Fibroblast of lung (primary cell): ENCODE results near the gene PLD5. TPM values are rescaled to one million over a fixed set of nuclear protein-coding genes. Genes with fewer than 3 reads are reported as not detected.
"Not testable (repeated sequence)": the region's sequence is repeated elsewhere in the genome, so short reads cannot be mapped to it uniquely, and the experiment has no call there.

Experiments
- DNase-seq, 2 donors: peaks; one replicate each; pipeline versions ENCODE4 v3.0.0 to v3.0.0-alpha.2; 2010; ENCODE audit warnings: low read depth in 2 of 2
- H2AFZ ChIP-seq: 2 replicates; pipeline ENCODE4 v1.5.1; 2012; ENCODE audit warnings: low read length, control low read depth, inconsistent platforms
- H3K27ac ChIP-seq: 2 replicates; pipeline ENCODE4 v1.5.1; 2011; ENCODE audit warnings: low read length, control low read depth; ENCODE audit not compliant: insufficient read depth
- H3K27me3 ChIP-seq: 2 replicates; pipeline ENCODE4 v1.5.1; 2011; ENCODE audit warnings: mild to moderate bottlenecking, low read length; ENCODE audit not compliant: control insufficient read depth, insufficient read depth
- H3K36me3 ChIP-seq: 2 replicates; pipeline ENCODE4 v1.5.1; 2011; ENCODE audit warnings: low read length; ENCODE audit not compliant: control insufficient read depth, insufficient read depth
- H3K4me1 ChIP-seq: 2 replicates; pipeline ENCODE4 v1.5.1; 2011; ENCODE audit warnings: low read length; ENCODE audit not compliant: control insufficient read depth, insufficient read depth; ENCODE audit errors: extremely low read depth
- H3K4me2 ChIP-seq: 2 replicates; pipeline ENCODE4 v1.5.1; 2011; ENCODE audit warnings: low read length, control low read depth; ENCODE audit not compliant: insufficient read depth; ENCODE audit errors: extremely low read depth
- H3K4me3 ChIP-seq, 4 experiments: fragments of 200-600 bp in 1 of 4; sonication (generic) in 1 of 4; replicated peaks in 1 of 4; 2 replicates each; pipeline ENCODE4 v1.5.1; 2011 to 2016; ENCODE audit warnings: low read length in 4 of 4, low read depth in 3 of 4, mild to moderate bottlenecking in 3 of 4, control low read depth in 2 of 4, inconsistent platforms in 1 of 4, mixed read lengths in 1 of 4; ENCODE audit not compliant: insufficient read depth in 1 of 4; ENCODE audit errors: control extremely low read depth in 1 of 4
- H3K79me2 ChIP-seq: 2 replicates; pipeline ENCODE4 v1.5.1; 2012; ENCODE audit warnings: mild to moderate bottlenecking, low read length, inconsistent platforms; ENCODE audit not compliant: control insufficient read depth, insufficient read depth
- H3K9ac ChIP-seq: 2 replicates; pipeline ENCODE4 v1.5.1; 2011; ENCODE audit warnings: mild to moderate bottlenecking, low read length, control low read depth; ENCODE audit not compliant: insufficient read depth
- H3K9me3 ChIP-seq: 2 replicates; pipeline ENCODE4 v1.5.1; 2012; ENCODE audit warnings: low read depth, low read length; ENCODE audit not compliant: control insufficient read depth, insufficient read depth
- H4K20me1 ChIP-seq: 2 replicates; pipeline ENCODE4 v1.5.1; 2011; ENCODE audit warnings: low read length; ENCODE audit not compliant: control insufficient read depth, insufficient read depth; ENCODE audit errors: extremely low read depth
- EZH2 ChIP-seq: IDR thresholded peaks from 2 replicates; pipeline ENCODE4 v1.5.1; 2012; ENCODE audit warnings: low read length, control low read depth, mild to moderate bottlenecking; ENCODE audit errors: missing control alignments
- polyA plus RNA-seq, 2 donors: library from polyadenylated mRNA; depleted of rRNA in 1 of 2; stranded (reverse) in 1 of 2; unstranded in 1 of 2; fragments of >200 nt; gene quantifications; 2 replicates each; pipeline ENCODE4 v1.2.1, GENCODE V29; 2011 to 2012; ENCODE audit warnings: missing spikeins in 1 of 2
- total RNA-seq: library from RNA; depleted of rRNA; stranded (reverse); fragments of >200 nt; gene quantifications from 2 replicates; pipeline ENCODE4 v1.2.1, GENCODE V29; 2014
- TF ChIP-seq, protein P1 (sequence below), 2 donors: IDR thresholded peaks in 1 of 2; conservative IDR thresholded peaks in 1 of 2; 1 replicate in 1 of 2; 2 replicates in 1 of 2; pipeline ENCODE4 v1.5.1; 2011 to 2012; ENCODE audit warnings: low read length in 2 of 2, control low read depth in 1 of 2, inconsistent platforms in 1 of 2, low read depth in 1 of 2, mild to moderate bottlenecking in 1 of 2

The PLD5 gene
- total and polyA plus RNA-seq, 2 donors (not counting 1 experiment from before 2014, with no cell fraction given) = under 0.01 to 0.02 TPM

DNA sequence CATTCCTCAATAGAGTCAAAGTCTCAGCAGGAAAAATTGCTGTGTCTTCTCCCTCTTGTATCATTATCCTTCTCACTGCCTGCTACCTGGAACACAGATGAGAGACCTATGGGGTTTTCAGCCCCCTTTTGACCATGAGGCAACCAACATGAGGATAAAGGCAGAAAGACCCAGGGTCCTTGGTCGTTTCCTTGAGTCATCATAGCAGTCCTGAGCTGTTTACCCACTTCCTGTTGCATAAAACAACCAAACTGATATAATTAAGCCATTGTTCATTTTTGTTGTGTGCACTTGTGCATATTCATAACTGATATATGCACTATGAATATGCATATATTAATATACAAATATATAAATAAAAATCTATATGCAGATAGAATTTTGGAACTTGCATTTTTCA lies 337.3 kb downstream of the PLD5 start:
- Histone ChIP-seq H3K4me1 (no peaks in the 10 kb centered on the region), H3K4me3 (no peak overlapping the region), H4K20me1 (no peaks in the 10 kb centered on the region), H3K4me2 (no peak overlapping the region), H2AFZ (no peak overlapping the region), H3K9me3 (no peaks in the 10 kb centered on the region), H3K79me2 (no peaks in the 10 kb centered on the region), H3K27ac (no peak overlapping the region), H3K36me3 (no peaks in the 10 kb centered on the region), H3K9ac (no peak overlapping the region), H3K27me3 (no peaks in the 10 kb centered on the region)
- DNase-seq = no peak
- TF ChIP-seq, protein P1, sequence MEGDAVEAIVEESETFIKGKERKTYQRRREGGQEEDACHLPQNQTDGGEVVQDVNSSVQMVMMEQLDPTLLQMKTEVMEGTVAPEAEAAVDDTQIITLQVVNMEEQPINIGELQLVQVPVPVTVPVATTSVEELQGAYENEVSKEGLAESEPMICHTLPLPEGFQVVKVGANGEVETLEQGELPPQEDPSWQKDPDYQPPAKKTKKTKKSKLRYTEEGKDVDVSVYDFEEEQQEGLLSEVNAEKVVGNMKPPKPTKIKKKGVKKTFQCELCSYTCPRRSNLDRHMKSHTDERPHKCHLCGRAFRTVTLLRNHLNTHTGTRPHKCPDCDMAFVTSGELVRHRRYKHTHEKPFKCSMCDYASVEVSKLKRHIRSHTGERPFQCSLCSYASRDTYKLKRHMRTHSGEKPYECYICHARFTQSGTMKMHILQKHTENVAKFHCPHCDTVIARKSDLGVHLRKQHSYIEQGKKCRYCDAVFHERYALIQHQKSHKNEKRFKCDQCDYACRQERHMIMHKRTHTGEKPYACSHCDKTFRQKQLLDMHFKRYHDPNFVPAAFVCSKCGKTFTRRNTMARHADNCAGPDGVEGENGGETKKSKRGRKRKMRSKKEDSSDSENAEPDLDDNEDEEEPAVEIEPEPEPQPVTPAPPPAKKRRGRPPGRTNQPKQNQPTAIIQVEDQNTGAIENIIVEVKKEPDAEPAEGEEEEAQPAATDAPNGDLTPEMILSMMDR (conservative IDR thresholded peaks at IDR 0.05 in 1 of 2, IDR thresholded peaks at IDR 0.05 in 1 of 2; ENCODE audit: low read depth in 1 of 2, low read length in 2 of 2) = no peak
- TF ChIP-seq EZH2 = no peak

DNA sequence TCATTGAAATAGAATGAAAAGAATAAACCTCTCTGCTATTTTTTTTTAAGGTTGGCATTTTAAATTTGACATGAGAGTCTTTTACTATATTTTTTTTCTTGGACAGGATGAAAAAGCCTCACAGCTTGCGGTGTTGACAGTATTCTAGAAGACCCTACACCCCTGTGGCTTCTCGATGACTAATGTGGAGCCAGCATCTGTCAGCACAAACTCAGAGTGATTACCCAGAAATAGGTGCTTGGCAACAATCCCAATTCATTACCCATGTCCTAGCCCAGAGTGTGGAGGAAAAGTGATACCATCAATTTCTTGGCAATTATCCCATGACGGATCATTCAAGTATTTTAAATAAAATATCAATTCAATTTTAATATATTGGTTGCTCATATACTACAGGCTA lies 338.8 kb downstream of the PLD5 start:
- DNase-seq = no peak
- TF ChIP-seq EZH2 = no peak
- TF ChIP-seq, protein P1 (conservative IDR thresholded peaks at IDR 0.05 in 1 of 2, IDR thresholded peaks at IDR 0.05 in 1 of 2; ENCODE audit: low read depth in 1 of 2, low read length in 2 of 2) = no peak
- no peak overlapping the region for H3K9ac ChIP-seq
- H2AFZ ChIP-seq = no peak overlapping the region
- no peak overlapping the region for H3K27ac ChIP-seq
- H3K4me1 ChIP-seq = no peaks in the 10 kb centered on the region
- H4K20me1 ChIP-seq = no peaks in the 10 kb centered on the region
- no peak overlapping the region for H3K4me2 ChIP-seq
- H3K79me2 ChIP-seq = no peaks in the 10 kb centered on the region
- H3K27me3 ChIP-seq = no peaks in the 10 kb centered on the region
- no peaks in the 10 kb centered on the region for H3K36me3 ChIP-seq
- H3K9me3 ChIP-seq = no peaks in the 10 kb centered on the region
- H3K4me3 ChIP-seq = no peak overlapping the region

DNA sequence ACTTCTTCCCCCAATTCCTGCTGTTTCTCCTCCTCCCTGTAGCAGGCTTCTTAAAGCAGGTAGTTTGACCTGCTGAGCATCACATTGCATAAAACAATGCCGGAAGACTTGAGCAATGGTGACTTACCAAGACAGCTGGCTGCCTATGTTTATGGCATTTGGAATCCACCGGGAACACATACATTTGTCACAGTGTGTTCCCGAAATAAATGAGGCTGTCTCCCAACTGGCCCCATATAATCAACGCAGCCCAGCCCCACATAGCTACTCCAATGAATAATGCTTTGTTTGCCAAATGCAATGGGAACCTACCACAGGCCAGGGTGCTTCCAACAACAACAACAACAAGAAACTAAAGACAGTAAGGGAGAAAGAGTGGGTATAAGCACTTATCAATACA lies 339.5 kb downstream of the PLD5 start:
- Histone ChIP-seq H3K36me3 (no peaks in the 10 kb centered on the region), H3K27ac (no peak overlapping the region), H3K27me3 (no peaks in the 10 kb centered on the region), H3K4me3 (no peak overlapping the region), H2AFZ (no peak overlapping the region), H3K9me3 (no peaks in the 10 kb centered on the region), H4K20me1 (no peaks in the 10 kb centered on the region), H3K79me2 (no peaks in the 10 kb centered on the region), H3K4me1 (no peaks in the 10 kb centered on the region), H3K9ac (no peak overlapping the region), H3K4me2 (no peak overlapping the region)
- TF ChIP-seq EZH2 = no peak
- TF ChIP-seq, protein P1 (conservative IDR thresholded peaks at IDR 0.05 in 1 of 2, IDR thresholded peaks at IDR 0.05 in 1 of 2; ENCODE audit: low read depth in 1 of 2, low read length in 2 of 2) = no peak
- no peak for DNase-seq

DNA sequence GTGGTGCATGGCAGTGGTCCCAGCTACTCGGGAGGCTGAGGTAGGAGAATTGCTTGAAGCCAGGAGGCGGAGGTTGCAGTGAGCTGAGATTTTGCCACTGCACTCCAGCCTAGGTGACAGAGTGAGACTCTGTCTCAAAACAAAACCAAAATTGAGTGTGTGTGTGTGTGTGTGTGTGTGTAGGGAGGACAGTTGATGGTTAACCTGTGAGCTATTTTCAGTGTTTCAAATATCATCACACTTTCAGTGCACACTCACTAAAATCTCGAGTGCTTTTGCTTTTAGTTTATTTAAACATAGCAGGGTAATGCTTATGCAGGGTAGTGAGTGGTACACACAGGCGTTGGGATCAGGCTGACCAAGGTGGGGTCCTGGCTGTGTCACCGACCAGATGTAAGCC lies 344.7 kb downstream of the PLD5 start:
- H3K27me3 ChIP-seq, H4K20me1 ChIP-seq, H3K4me1 ChIP-seq, H3K36me3 ChIP-seq, H2AFZ ChIP-seq, H3K27ac ChIP-seq, DNase-seq, H3K9ac ChIP-seq, H3K9me3 ChIP-seq, H3K4me2 ChIP-seq, H3K4me3 ChIP-seq, H3K79me2 ChIP-seq: not testable (repeated sequence)
